Caki2 (cell line): ENCODE results near the gene AOX1. TPM values are rescaled to one million over a fixed set of nuclear protein-coding genes. Genes with fewer than 3 reads are reported as not detected.
"Not testable (repeated sequence)": the region's sequence is repeated elsewhere in the genome, so short reads cannot be mapped to it uniquely, and the experiment has no call there.

Source experiments
- DNase-seq: peaks from one replicate; pipeline ENCODE4 v3.0.0-alpha.2; 2015; ENCODE audit warnings: low read depth
- in situ Hi-C: cut with HindIII; loops from 2 replicates; pipeline ENCODE4 v1.10.0; 2016; ENCODE audit warnings: low sequenced_read_pairs, low pct_unique_long_range_greater_than_20kb, mixed read lengths
- total RNA-seq: library from RNA; depleted of rRNA; stranded (reverse); fragments of >200 nt; shearing (Covaris generic); gene quantifications from 2 replicates; pipeline ENCODE4 v1.2.3, GENCODE V29; 2014; ENCODE audit warnings: low replicate concordance

The AOX1 gene
- total RNA-seq, 1 experiment from 2014 or later = 0.14 TPM

- no peak for DNase-seq
- in situ Hi-C loops = no loop called here
Observed at GRCh38 chr2:200620606-200621390, 35.0 kb downstream of the AOX1 start.

- in situ Hi-C loops = no loop called here
- no peak for DNase-seq
Observed at GRCh38 chr2:200622106-200622505, 36.3 kb downstream of the AOX1 start.

GRCh38 chr2:200624026-200624425 lies 38.2 kb downstream of the AOX1 start:
- in situ Hi-C loops = no loop called here
- no peak for DNase-seq

- in situ Hi-C loops = no loop called here
- no peak for DNase-seq
Observed at GRCh38 chr2:200624658-200625057, 38.8 kb downstream of the AOX1 start.

- DNase-seq = no peak
- in situ Hi-C loops = no loop called here
Observed at GRCh38 chr2:200625282-200625681, 39.5 kb downstream of the AOX1 start.

- in situ Hi-C loops = no loop called here
- DNase-seq = no peak
Observed at GRCh38 chr2:200625958-200626363, 40.1 kb downstream of the AOX1 start.

GRCh38 chr2:200627110-200627770 lies 41.4 kb downstream of the AOX1 start:
- in situ Hi-C loops = no loop called here
- DNase-seq = no peak

GRCh38 chr2:200628461-200628860 lies 42.6 kb downstream of the AOX1 start:
- DNase-seq, in situ Hi-C loops: not testable (repeated sequence)

- in situ Hi-C loops = no loop called here
- no peak for DNase-seq
Observed at GRCh38 chr2:200631287-200631686, 45.5 kb downstream of the AOX1 start.

GRCh38 chr2:200634231-200634964 lies 48.6 kb downstream of the AOX1 start:
- in situ Hi-C loops = no loop called here
- DNase-seq = no peak

GRCh38 chr2:200635251-200635650 lies 49.4 kb downstream of the AOX1 start:
- DNase-seq = no peak
- in situ Hi-C loops = no loop called here

- DNase-seq = no peak
Observed at GRCh38 chr2:200637901-200638300, 52.1 kb downstream of the AOX1 start.

GRCh38 chr2:200640176-200640575 lies 54.4 kb downstream of the AOX1 start:
- in situ Hi-C loops = no loop called here
- no peak for DNase-seq

More at GRCh38 chr2:200637901-200638300, 52.1 kb downstream of the AOX1 start:
- in situ Hi-C loops = no loop called here

- in situ Hi-C loops = no loop called here
- no peak for DNase-seq
Observed at GRCh38 chr2:200640901-200641300, 55.1 kb downstream of the AOX1 start.

- DNase-seq, in situ Hi-C loops: not testable (repeated sequence)
Observed at GRCh38 chr2:200648518-200649281, 62.9 kb downstream of the AOX1 start.

GRCh38 chr2:200649724-200650123 lies 63.9 kb downstream of the AOX1 start:
- DNase-seq = no peak

GRCh38 chr2:200650195-200650594 lies 64.4 kb downstream of the AOX1 start:
- DNase-seq = no peak
- in situ Hi-C loops = no loop called here

More at GRCh38 chr2:200649724-200650123, 63.9 kb downstream of the AOX1 start:
- in situ Hi-C loops = no loop called here

GRCh38 chr2:200652158-200652557 lies 66.3 kb downstream of the AOX1 start:
- no peak for DNase-seq
- in situ Hi-C loops = no loop called here
